ENCODE data around the gene KPNA5. TPM values are rescaled to one million over a fixed set of nuclear protein-coding genes. Genes with fewer than 3 reads are reported as not detected.
"Not testable (repeated sequence)": the region's sequence is repeated elsewhere in the genome, so short reads cannot be mapped to it uniquely, and the experiment has no call there.

KPNA5 gene
- total RNA-seq, 2 experiments from 2014 or later = 29.5 to 35.0 TPM

DNA sequence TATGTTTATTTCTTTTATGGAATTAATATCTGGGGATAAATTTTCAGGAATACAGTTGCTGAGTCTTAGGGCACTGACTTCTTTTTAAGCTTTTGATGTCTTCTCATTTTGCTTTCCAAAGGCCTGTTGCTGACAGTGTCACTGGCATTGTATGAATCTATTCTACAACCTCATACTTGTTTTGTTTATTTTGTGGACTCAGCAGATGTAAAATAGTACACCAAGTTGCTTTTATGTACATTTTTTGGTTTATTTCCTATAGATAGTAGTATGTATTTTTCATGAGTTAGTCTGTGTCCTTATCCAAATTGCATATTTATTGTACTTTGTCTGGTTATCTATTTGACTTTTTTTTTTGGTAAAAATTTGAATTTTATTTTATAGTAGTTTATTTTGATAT lies 49.5 kb downstream of the KPNA5 start:
- no peak overlapping the region for H3K4me3 Mint-ChIP-seq
- H3K27ac Mint-ChIP-seq = no peak overlapping the region
- DNase-seq = no peak
- H3K27me3 Mint-ChIP-seq = no peaks in the 10 kb centered on the region
- no peaks in the 10 kb centered on the region for H3K9me3 Mint-ChIP-seq
- ATAC-seq (ENCODE audit: low read depth) = no peak
- no peaks in the 10 kb centered on the region for H3K4me1 Mint-ChIP-seq
- H3K36me3 Mint-ChIP-seq = peaks cover 21% of the 10 kb centered on the region
- POLR2A ChIA-PET = no interaction called here

- ATAC-seq (ENCODE audit: low read depth) (no peak), DNase-seq (no peak)
- H3K4me1 Mint-ChIP-seq = no peaks in the 10 kb centered on the region
- no peak overlapping the region for H3K4me3 Mint-ChIP-seq
- POLR2A ChIA-PET = no interaction called here
- no peaks in the 10 kb centered on the region for H3K27me3 Mint-ChIP-seq
- no peak overlapping the region for H3K27ac Mint-ChIP-seq
- H3K9me3 Mint-ChIP-seq = peaks cover 5% of the 10 kb centered on the region
- peaks cover 29% of the 10 kb centered on the region for H3K36me3 Mint-ChIP-seq
These were observed 56.0 kb downstream of the KPNA5 start for GRCh38 chr6:116737004-116737403.

GRCh38 chr6:116740486-116740885 lies 59.5 kb downstream of the KPNA5 start:
- H3K9me3 Mint-ChIP-seq; ATAC-seq (ENCODE audit: low read depth); DNase-seq; H3K27ac Mint-ChIP-seq; H3K27me3 Mint-ChIP-seq; POLR2A ChIA-PET; H3K4me3 Mint-ChIP-seq; H3K4me1 Mint-ChIP-seq: not testable (repeated sequence)
- peaks cover 21% of the 10 kb centered on the region for H3K36me3 Mint-ChIP-seq

DNA sequence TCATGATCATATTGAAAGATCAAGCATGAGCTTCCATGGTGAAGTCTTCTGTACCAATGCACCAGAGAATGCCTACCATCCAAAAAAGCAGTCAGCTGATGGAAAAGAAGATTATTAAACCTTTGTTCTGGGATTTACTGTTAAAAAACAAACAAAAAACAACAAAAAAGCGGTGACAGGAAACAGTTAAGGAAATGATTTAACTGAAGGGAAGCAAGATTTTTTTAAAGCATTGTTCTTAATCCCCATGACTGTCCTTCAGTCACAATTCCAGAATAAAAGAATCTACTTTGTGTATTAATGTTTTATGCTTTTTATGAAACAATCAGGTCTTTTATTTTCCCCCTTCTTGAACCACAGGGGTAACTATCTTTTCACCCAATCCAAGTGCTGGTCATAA lies 60.6 kb downstream of the KPNA5 start:
- DNase-seq (no peak), ATAC-seq (ENCODE audit: low read depth) (no peak)
- POLR2A ChIA-PET = no interaction called here
- H3K27ac Mint-ChIP-seq = no peak overlapping the region
- H3K4me3 Mint-ChIP-seq = no peak overlapping the region
- H3K36me3 Mint-ChIP-seq = peaks cover 16% of the 10 kb centered on the region
- peaks cover 7% of the 10 kb centered on the region for H3K9me3 Mint-ChIP-seq
- no peaks in the 10 kb centered on the region for H3K4me1 Mint-ChIP-seq
- H3K27me3 Mint-ChIP-seq = peaks cover 2% of the 10 kb centered on the region

DNA sequence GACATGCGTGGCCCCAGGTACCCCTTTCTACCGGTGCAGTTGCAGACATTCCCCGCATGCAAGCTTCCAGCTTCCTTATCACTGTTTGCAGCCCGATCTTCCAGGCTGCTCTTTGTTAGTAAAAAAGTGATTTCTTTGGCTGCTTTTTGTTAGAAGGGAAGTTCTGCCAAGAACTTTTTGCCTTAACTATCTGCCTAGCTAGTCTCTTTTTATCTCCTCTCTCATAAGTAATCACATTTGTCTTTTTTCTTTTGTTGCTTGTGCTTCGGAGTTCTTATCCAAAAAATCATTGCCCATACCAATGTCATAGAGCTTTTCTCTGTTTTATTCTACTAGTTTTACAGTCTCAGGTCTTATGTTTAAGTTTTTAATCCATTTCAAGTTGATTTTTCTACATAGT lies 64.2 kb downstream of the KPNA5 start:
- POLR2A ChIA-PET = no interaction called here
- DNase-seq (no peak), ATAC-seq (ENCODE audit: low read depth) (no peak)
- H3K36me3 Mint-ChIP-seq = no peaks in the 10 kb centered on the region
- no peak overlapping the region for H3K4me3 Mint-ChIP-seq
- no peak overlapping the region for H3K27ac Mint-ChIP-seq
- no peaks in the 10 kb centered on the region for H3K4me1 Mint-ChIP-seq
- H3K27me3 Mint-ChIP-seq = peaks cover 2% of the 10 kb centered on the region
- H3K9me3 Mint-ChIP-seq = peaks cover 3% of the 10 kb centered on the region

GRCh38 chr6:116761779-116762178 lies 80.8 kb downstream of the KPNA5 start:
- Mint-ChIP-seq H3K9me3 (no peaks in the 10 kb centered on the region), H3K4me1 (peaks cover 4% of the 10 kb centered on the region), H3K27ac (no peak overlapping the region), H3K27me3 (peaks cover 56% of the 10 kb centered on the region), H3K36me3 (no peaks in the 10 kb centered on the region), H3K4me3 (no peak overlapping the region)
- POLR2A ChIA-PET = no interaction called here
- ATAC-seq (ENCODE audit: low read depth) (no peak), DNase-seq (no peak)

DNA sequence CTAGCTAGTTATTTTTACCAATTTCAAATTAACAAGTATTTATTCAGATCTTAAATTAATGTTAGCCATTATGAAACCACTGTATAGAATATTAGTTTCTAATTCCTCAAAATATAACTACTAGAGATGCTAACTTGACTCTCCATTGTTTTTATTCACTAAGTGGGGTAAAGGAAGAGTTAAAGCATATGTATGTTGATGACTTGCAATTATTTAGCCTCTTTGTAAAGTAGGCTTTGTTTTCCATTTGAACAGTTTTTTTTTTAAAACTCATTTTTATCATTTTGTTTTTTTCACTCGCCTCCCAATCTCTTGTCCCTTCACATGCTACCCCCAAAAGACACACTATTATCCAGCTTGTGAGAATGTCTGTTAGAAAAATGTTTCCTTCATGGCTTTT lies 81.2 kb downstream of the KPNA5 start:
- DNase-seq (no peak), ATAC-seq (ENCODE audit: low read depth) (no peak)
- H3K36me3 Mint-ChIP-seq = no peaks in the 10 kb centered on the region
- POLR2A ChIA-PET = no interaction called here
- H3K4me3 Mint-ChIP-seq = no peak overlapping the region
- peaks cover 61% of the 10 kb centered on the region for H3K27me3 Mint-ChIP-seq
- H3K27ac Mint-ChIP-seq = no peak overlapping the region
- H3K9me3 Mint-ChIP-seq = no peaks in the 10 kb centered on the region
- H3K4me1 Mint-ChIP-seq = peaks cover 4% of the 10 kb centered on the region

DNA sequence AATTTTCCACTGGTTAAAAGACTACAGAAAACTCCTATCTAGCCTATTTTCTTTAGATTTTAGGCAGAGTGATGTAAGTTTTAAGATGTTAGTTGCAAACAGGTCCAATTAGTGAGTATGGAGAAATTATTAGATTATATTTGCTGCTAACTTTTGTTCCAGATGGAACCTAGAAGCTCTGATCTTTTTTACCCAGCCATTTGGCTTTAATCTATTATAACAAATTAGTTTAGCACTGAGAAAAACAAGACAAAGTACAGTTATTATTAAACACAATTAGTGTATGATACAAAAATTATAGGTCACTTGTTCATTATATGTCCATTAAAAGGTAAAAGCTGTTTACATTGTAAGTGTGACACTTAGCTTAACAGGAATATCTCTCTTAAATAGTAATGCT lies 82.0 kb downstream of the KPNA5 start:
- H3K4me1 Mint-ChIP-seq = peaks cover 4% of the 10 kb centered on the region
- H3K27me3 Mint-ChIP-seq = peaks cover 63% of the 10 kb centered on the region
- H3K27ac Mint-ChIP-seq = no peak overlapping the region
- ATAC-seq (ENCODE audit: low read depth) (no peak), DNase-seq (no peak)
- no peaks in the 10 kb centered on the region for H3K9me3 Mint-ChIP-seq
- POLR2A ChIA-PET = no interaction called here
- H3K36me3 Mint-ChIP-seq = no peaks in the 10 kb centered on the region
- no peak overlapping the region for H3K4me3 Mint-ChIP-seq

DNA sequence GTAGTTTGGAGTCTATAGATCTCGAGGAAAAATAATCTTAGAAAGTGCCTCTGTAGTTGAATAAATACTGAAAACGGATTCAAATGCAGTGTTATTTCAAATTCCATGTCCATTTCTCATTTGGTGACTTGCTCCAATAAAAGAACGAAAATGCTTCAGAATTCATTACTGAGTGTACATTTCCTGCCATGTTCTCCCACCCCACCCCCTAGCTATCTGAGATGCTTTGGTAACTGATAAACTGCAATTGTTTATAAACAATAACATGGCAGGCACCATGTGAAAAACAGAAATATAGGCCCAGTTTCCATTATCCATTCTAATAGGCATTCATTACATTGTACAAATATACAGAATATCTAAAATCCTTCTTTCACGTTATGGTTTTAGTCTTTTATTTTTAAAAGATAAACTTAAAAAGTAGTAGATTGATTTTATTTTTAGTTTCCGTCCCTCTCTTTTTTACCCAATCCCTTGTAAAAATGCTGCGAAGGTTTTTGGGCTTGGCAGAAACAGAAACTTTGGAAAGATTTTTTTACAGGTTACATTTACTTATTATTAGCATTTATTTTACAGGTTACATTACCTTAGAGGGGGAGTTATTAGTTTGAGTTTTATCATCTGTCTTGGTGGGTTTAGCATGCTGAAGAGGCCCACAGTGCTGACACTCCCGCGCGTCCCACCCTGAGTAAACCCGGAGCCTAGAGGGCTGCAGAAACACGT lies 83.1 kb downstream of the KPNA5 start:
- no peak for ATAC-seq (ENCODE audit: low read depth)
- POLR2A ChIA-PET = no interaction called here

GRCh38 chr6:116764629-116764960 lies 83.6 kb downstream of the KPNA5 start:
- ATAC-seq (ENCODE audit: low read depth) = peak; percentile 24
- no peaks in the 10 kb centered on the region for H3K36me3 Mint-ChIP-seq
- H3K4me1 Mint-ChIP-seq = peaks cover 4% of the 10 kb centered on the region
- POLR2A ChIA-PET = no interaction called here
- H3K4me3 Mint-ChIP-seq = peak overlapping the region; percentile 61
- peaks cover 67% of the 10 kb centered on the region for H3K27me3 Mint-ChIP-seq
- no peak overlapping the region for H3K27ac Mint-ChIP-seq
- no peaks in the 10 kb centered on the region for H3K9me3 Mint-ChIP-seq
- DNase-seq = no peak

More for the DNA sequence above, 83.1 kb downstream of the KPNA5 start:
- H3K27ac Mint-ChIP-seq = no peak overlapping the region
- H3K9me3 Mint-ChIP-seq = no peaks in the 10 kb centered on the region
- no peaks in the 10 kb centered on the region for H3K36me3 Mint-ChIP-seq
- peaks cover 67% of the 10 kb centered on the region for H3K27me3 Mint-ChIP-seq
- H3K4me1 Mint-ChIP-seq = peaks cover 4% of the 10 kb centered on the region
- no peak overlapping the region for H3K4me3 Mint-ChIP-seq
- DNase-seq = no peak

DNA sequence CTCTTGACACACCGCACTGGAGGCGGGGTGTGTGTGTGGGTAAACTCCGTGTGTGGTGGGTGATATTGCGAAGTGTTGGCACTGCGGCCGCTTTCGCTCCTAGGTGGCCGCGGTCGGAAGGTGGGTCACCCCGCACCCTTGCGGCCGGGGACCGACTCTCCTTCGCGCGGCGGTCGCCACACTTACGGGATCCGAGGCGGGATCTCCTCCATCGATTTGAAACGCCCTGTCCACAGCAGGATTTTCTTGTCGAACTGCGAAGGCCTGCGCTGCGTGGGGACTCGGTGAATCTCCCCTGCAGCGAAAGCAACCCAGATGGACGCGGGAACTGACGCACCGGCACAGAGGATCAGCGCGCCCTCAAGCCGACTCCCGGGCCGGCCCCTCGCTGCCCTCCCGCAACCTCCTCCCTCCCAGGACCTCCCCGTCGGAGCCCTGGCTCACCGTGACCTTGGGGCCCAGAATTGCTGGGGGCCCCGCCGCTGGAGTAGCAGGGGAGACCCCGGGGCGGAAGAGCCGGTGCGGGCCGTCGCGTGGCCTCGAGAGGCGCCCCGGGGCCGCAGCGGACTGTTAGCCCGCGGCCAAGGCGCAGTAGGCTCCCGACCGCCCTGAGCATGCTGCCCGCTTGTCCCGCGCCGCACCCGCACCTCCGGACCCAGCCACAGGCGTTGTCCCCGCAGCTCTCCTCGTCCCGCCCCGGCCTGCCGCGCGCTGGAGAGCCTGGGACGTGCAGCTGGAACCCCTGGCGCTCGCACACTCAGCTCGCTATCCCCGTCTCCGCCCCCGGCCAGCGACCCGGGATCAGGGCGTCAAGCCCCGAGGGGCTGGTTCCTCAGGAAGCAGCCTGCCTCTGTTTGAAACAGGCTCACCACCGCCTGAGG lies 84.2 kb downstream of the KPNA5 start, which contains the start of gene FAM162B:
Gene FAM162B, minus strand, starts transcription at position 759 of the 881 bp plus-strand sequence. Its CDS starts 143 bp downstream, at position 616.
- ATAC-seq (ENCODE audit: low read depth) = peak; percentile 66
- Mint-ChIP-seq H3K36me3 (no peaks in the 10 kb centered on the region), H3K27me3 (peaks cover 64% of the 10 kb centered on the region), H3K27ac (no peak within 1 kb of the TSS), H3K4me1 (peaks cover 4% of the 10 kb centered on the region), H3K4me3 (peak within 1 kb of the TSS; percentile 80), H3K9me3 (no peaks in the 10 kb centered on the region)
- DNase-seq = peak; percentile 36
- POLR2A ChIA-PET = no interaction called here

DNA sequence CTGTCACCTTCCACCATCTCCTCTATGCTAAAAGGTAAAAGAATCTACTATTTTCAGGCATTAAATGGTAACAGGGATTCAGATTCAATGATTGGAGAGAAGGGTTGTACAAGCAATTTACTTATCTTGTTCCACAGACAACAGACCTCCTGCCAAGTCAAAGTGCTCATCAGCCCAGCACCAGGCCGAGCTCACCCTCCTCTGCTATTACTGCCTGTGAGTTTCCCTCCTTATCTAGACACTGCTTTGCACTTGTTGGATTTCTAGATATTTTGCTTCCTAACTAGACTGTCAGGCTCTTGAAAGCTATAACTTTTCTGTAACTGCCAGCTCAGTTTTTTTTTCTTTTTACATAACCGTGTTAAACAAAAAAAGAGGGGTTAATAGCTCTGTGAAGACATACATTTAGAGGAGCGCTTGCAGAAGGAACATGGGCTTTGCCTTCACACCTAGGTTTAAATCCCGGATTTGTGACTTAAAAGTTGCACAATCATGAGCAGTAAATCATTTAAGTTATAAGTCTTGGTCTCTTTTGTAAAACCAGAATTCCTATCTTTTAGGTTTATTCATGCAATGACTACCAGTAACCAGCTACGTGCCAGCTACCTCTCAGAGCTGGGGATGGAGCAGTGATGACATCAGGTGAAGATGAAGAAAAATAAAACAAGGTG lies 85.6 kb downstream of the KPNA5 start:
- no peak for ATAC-seq (ENCODE audit: low read depth)
- Mint-ChIP-seq H3K27me3 (peaks cover 64% of the 10 kb centered on the region), H3K27ac (no peak overlapping the region), H3K4me1 (peaks cover 4% of the 10 kb centered on the region), H3K36me3 (no peaks in the 10 kb centered on the region), H3K9me3 (no peaks in the 10 kb centered on the region), H3K4me3 (peak overlapping the region; percentile 80)
- POLR2A ChIA-PET = no interaction called here
- DNase-seq = no peak

GRCh38 chr6:116767715-116768114 lies 86.7 kb downstream of the KPNA5 start:
- H3K4me1 Mint-ChIP-seq = peaks cover 4% of the 10 kb centered on the region
- H3K27me3 Mint-ChIP-seq = peaks cover 61% of the 10 kb centered on the region
- H3K27ac Mint-ChIP-seq = no peak overlapping the region
- no peaks in the 10 kb centered on the region for H3K9me3 Mint-ChIP-seq
- H3K36me3 Mint-ChIP-seq = no peaks in the 10 kb centered on the region
- POLR2A ChIA-PET = no interaction called here
- DNase-seq = no peak
- no peak overlapping the region for H3K4me3 Mint-ChIP-seq
- no peak for ATAC-seq (ENCODE audit: low read depth)

Data from activated naive CD8-positive, alpha-beta T cell treated with anti-CD3 and anti-CD28 coated beads, Interleukin-2, amount 10 ng/mL, durations not matched to agents 7 days and 5 days (primary cell).